RKO (cell line): ENCODE measurements around the gene TAS2R60.
"Not testable (repeated sequence)": the region's sequence is repeated elsewhere in the genome, so short reads cannot be mapped to it uniquely, and the experiment has no call there.

Source experiments
- DNase-seq: peaks from one replicate; pipeline ENCODE4 v3.0.0-alpha.2; 2016; ENCODE audit warnings: low spot score

Gene TAS2R60

GRCh38 chr7:143411976-143412708 is 31.1 kb upstream of the TAS2R60 start:
- no peak for DNase-seq

DNA sequence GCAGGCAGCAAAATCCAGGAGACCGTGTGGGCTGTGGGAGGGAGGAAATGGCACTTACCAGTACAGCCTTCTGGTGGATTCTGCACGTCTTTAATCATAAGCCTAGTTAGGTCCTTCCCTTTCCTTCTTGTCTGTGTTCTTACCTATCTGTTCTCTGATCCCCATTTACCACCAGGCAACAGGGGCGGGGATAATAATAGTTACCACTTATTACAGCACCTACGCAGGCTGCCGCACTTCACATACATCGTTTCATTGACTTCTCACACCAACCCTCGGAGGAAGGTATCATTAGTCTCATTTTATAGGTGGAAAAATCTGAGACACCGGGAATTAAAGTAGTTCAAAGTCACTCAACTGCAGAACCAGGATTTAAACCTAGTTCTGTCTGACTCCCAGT is 30.1 kb upstream of the TAS2R60 start:
- no peak for DNase-seq

- DNase-seq = not testable (repeated sequence)
Measured at GRCh38 chr7:143415209-143415608, 28.0 kb upstream of the TAS2R60 start.

- DNase-seq = no peak
Measured at GRCh38 chr7:143415742-143416397, 27.4 kb upstream of the TAS2R60 start.

- peak; percentile 71 for DNase-seq
Measured at GRCh38 chr7:143416565-143417149, 26.6 kb upstream of the TAS2R60 start.

GRCh38 chr7:143417734-143418383 is 25.4 kb upstream of the TAS2R60 start:
- DNase-seq = no peak

DNA sequence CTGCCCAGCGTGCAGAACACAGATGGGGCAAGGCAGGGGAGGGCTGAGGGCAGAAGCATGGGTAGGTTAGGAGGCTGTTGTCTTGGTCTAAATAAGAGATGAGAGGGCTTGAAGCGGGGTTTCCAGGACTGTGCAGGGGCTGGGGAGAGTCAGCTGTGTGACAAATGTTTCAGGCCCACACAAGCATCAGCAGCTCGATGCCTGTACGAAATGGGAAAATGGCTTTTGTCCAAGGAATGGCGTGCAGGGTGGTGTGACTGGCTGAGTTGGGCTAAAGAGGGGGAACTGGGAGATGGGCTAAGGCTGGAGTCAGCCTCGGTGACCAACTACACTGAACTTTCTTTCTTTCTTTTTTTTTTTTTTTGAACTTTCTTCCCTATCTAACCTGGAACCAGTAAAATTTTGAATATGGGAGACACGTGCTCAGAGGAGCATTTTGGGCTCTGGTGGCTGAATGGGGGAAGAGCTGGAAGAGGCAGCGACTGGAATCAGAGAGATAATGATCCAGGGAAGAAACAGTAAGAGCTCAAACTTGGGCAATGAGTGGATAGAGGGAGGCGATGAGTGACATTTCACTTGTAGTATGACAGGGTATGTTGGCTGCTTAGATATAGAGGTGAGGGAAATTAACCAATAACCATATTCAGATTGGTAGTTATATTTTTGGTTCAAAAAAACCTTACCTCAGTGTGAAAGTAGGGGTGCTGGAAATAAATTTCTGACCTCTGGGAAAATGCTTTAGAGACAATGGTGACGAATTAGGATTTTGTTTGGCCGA is 24.4 kb upstream of the TAS2R60 start:
- DNase-seq = no peak

DNA sequence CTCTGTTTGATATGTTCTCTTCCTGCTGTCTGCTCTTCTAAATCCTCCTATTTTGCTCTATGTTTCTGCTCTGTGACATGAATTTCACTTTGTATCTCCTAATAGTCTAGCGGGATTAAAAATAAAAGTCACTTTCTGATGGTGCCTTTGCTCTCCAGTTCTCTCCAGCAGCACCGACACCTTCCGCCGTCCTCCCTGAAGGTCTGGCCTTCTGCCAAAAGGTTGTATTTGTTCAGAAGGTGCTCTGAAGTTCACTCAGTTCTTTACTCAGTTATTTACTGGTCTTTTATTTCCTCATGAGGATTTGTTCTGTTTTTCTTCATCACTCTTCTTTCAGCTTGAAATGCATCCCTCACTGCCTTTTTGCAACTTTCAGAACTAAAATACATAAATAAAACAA is 23.4 kb upstream of the TAS2R60 start:
- no peak for DNase-seq

GRCh38 chr7:143420624-143421023 is 22.6 kb upstream of the TAS2R60 start:
- DNase-seq = not testable (repeated sequence)

DNA sequence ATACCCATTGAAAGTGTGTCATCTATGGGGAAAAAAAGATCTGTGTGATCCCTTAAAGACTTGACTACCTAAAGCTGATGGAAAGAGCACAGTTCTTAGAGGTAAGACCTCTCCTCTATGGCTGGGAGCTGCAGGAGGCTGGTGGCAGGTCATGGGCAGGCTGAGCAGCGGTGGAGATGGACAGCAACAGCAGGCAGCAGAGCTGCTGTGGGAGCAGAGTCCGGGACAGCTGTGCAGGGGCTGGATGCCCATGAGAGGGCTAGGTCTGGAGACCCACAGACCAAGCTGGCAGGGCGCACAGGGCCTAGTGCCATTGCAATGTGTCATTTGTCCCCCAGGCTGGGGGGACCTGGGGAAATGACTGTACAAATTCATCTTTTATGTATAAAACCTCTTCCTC is 21.2 kb upstream of the TAS2R60 start:
- DNase-seq = no peak

DNA sequence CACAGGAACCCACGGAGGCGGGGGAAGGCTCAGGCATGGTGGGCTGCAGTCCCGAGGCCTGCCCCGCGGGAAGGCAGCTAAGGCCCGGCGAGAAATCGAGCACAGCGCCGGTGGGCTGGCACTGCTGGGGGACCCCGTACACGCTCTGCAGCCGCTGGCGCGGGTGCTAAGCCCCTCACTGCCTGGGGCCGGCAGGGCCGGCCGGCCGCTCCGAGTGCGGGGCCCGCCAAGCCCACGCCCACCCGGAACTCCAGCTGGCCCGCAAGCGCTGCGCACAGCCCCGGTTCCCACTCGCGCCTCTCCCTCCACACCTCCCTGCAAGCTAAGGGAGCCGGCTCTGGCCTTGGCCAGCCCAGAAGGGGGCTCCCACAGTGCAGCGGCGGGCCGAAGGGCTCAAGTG is 18.8 kb upstream of the TAS2R60 start:
- DNase-seq = not testable (repeated sequence)

DNA sequence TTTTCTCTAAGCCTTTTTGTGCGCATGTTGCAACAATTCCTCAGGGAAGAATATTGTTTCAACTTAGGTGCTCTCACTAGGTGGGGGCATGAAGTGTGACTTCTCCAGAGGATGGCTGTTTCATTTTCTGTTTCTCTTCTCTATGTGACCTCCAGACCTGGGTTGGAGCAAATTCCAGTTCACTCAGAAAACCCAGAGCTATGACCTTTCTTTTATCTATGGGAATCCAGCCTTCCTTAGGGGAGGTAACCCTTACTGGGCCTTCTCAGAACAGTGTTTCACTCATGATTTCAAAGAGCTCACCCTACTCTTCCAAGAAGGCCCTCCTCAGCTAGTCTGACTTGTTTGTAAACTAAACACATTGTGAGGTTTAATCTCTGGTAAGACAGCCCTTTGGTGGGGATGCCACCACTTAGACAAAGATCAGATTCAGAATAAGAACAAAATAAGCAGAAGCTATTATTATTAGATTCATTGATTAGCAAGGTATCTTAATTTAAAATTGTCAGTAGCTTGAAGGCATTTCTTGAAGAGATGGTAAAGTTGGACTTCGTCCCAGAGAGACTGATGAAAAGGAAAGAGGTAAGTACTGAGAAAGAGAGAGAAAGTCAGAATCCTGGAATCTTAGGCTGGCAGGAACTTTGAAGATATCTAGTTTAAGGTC is 16.6 kb upstream of the TAS2R60 start:
- no peak for DNase-seq

GRCh38 chr7:143429770-143430698 is 13.2 kb upstream of the TAS2R60 start:
- no peak for DNase-seq

- no peak for DNase-seq
Measured at GRCh38 chr7:143431109-143431508, 12.1 kb upstream of the TAS2R60 start.

- DNase-seq = no peak
Measured at GRCh38 chr7:143433759-143434158, 9.5 kb upstream of the TAS2R60 start.

DNA sequence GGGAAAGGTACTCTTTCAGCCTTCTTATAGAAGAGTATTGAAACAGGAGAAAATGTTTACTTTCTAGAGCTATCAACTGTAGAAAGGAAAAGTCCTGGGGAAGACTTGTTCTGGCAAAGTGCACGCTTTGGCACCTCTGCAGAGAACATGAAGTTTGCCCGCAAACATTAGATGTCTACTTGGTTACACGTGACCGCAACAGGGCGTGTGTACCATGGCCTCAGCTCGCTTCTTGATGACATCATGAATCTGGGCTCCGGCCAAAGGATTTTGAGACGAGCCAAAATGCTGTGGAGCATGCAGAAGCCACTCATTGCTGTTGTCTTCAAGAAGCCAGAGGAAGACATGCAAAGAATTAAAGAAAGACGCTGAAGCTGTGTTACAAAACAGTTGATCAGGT is 8.6 kb upstream of the TAS2R60 start:
- no peak for DNase-seq

DNA sequence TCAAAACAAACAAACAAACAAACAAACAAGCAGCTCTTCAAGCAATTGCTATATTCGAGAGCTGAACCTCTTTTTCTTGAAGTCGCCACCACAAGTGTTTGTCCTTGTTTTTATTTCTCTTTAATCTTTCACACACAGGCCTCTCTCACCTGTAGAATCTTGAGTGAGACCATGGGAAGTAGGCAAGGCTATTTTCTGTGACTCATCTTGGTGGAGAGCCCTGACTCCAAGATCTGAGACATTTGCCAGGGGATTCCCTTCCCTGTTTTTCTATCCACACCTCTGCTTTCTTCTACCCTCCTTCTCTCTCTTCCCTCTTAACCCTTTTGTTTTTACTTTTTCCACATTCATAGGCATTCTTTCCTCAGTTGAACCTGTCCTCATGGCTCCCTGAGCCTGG is 8.0 kb upstream of the TAS2R60 start:
- DNase-seq = no peak

DNA sequence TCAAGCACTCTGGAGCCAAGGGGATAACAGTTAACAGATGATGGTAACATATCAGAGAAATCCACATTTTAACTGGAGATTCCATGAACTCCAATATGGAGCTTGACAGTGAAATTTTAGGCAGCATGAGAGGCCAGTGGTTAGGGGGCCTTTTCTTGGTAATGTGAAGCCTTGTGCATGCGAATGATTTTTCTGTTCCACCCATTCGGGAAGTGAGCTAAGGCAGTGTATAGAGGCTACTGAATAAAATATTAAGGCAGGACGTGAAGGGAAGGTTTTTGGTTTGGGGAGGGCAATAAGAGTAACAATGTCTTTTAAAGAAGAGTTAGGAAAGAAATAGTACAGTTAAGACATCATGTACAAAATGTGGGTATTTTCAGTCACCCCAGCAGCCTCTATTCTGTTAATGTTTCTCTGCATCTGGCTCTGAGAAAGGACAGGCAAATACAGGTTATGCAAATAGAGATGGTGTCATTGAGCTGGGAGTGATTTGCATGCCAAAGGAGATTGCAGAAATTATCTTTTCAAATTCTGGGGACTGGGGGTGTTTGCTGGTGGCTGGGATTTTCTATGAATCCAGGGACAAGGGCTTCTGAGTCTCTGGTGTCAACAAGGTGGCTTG is 6.8 kb upstream of the TAS2R60 start:
- no peak for DNase-seq

DNA sequence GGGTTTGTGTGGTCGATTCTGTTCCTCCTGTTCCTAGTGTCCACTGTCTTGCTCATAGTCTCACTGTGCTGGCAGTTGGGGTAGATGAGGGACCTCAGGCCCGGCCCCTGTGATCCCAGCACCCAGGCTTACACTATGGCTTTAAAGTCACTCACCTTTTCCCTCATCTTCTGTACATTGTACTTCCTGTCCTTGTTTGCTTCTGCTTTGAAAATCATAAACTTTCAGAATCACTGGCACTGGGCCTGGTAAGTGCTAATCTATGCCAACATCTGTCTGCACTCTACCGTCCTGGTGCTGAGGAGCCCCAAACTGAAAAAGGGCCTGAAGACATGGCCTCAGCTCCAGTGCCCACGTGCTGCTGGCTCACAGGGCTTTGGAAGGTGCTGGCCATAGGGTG is 5.7 kb upstream of the TAS2R60 start:
- DNase-seq = no peak

DNA sequence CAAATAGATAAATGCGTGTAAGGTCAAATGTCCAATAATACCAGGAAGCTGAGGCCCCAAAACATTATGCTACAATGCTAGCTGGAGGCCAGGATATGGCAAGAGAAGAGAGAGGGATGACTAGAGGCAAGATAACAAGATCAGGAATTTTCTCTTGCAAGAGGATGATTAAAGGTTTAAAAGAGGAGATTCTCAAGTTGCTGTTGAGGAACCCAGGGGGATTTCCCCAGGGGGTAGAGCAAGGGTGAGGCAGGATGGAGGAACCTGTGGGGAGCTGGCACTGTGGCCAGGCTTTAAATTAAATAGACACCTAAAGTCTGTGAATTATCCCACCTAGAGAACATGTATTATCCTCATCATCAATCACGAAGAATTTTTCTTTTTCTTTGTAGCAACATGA is 3.4 kb upstream of the TAS2R60 start:
- DNase-seq = no peak
